ENCODE measurements around the gene STK11. TPM values are rescaled to one million over a fixed set of nuclear protein-coding genes. Genes with fewer than 3 reads are reported as not detected.

Gene STK11
- total RNA-seq, 2 donors from 2014 or later, result 62.0 to 64.7 TPM

DNA sequence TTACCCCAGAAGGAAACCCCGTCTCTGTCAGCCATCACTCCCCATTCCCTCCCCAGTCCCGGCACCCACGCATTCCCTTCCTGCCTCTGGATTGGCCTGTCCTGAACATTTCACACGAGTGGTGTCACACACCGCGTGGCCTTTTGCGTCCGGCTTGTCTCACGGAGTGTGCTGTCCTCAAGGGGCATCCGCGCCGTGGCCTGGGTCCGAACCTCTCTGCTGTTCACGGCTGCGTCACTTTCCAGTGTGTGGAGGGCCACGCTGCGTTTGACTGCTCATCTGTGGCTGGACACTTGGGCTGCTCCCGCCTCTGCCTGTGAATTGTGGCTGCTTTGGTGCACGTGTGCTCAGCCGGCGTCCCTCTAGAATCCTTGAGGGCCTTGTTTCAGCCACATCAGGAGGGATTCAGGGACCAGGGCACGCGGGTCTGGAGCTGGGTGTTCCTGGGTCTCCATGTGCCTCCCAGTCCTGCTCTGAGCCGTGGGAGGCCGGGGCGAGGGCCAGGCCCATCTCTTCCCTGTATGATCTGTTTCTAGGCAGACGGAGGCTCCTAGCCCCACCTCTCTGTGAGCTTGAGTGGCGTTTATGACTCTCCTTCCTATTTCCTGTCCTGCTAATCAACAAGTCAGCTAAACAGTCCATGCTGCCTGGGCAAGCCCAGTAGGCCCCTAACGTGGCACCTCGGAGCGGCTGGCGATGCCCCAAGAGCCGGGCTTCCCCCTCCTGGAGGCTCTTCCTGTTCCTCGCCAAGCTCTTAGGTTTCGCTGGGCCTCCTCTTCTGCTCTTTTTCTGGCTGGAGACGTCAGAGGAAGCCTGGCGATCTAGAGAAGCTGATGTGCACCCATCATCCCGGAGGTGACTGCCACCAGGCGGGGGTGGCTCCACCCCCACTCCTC, 8.1 kb downstream of the STK11 start:
- Histone ChIP-seq H3K4me1 (peaks cover 0 to 89% of the 10 kb centered on the region in 2 donors), H3K36me3 (no peaks in the 10 kb centered on the region), H3K4me3 (peak overlapping the region in 1 of 2 donors; percentile 23), H3K27me3 (no peaks in the 10 kb centered on the region), H3K9me3 (no peaks in the 10 kb centered on the region), H3K27ac (peak overlapping the region; percentile 91 to 95)
- DNase-seq (ENCODE audit: low spot score), result peak; percentile 74
- TF ChIP-seq, protein P1, sequence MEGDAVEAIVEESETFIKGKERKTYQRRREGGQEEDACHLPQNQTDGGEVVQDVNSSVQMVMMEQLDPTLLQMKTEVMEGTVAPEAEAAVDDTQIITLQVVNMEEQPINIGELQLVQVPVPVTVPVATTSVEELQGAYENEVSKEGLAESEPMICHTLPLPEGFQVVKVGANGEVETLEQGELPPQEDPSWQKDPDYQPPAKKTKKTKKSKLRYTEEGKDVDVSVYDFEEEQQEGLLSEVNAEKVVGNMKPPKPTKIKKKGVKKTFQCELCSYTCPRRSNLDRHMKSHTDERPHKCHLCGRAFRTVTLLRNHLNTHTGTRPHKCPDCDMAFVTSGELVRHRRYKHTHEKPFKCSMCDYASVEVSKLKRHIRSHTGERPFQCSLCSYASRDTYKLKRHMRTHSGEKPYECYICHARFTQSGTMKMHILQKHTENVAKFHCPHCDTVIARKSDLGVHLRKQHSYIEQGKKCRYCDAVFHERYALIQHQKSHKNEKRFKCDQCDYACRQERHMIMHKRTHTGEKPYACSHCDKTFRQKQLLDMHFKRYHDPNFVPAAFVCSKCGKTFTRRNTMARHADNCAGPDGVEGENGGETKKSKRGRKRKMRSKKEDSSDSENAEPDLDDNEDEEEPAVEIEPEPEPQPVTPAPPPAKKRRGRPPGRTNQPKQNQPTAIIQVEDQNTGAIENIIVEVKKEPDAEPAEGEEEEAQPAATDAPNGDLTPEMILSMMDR (IDR thresholded peaks at IDR 0.05), result no peak

DNA sequence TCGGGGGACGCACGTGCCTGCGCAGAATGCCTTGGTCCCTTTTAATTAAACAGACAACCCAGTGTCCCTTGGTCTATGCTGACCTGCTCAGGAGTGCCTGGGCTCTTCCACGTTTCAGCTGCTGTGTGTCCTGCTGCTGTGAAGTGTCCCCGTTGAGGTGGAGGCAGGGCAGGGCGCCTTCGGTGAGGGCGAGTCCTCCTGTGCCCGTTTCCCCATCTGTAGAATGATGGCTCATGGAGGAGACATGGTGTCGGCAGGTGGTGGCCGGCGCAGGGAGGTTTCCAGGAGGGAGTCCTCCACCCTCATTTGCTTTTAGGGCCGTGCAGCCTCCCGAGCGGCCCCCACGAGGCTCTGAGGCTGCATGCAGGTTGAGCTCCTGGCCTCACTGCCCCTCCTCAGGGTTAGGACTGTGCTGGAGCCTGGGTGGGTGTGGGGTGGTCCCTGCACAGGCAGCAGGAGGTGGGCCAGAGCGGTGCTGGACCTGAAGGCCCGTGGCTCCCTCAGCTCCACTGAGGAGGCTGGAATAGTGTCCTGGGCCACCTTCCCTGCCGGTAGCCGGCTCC, 8.8 kb downstream of the STK11 start:
- DNase-seq (ENCODE audit: low spot score), result no peak
- Histone ChIP-seq H3K4me3 (peak overlapping the region in 1 of 2 donors; percentile 23), H3K36me3 (no peaks in the 10 kb centered on the region), H3K4me1 (peaks cover 0 to 88% of the 10 kb centered on the region in 2 donors), H3K9me3 (no peaks in the 10 kb centered on the region), H3K27ac (peak overlapping the region; percentile 91 to 95), H3K27me3 (no peaks in the 10 kb centered on the region)
- TF ChIP-seq, protein P1 (IDR thresholded peaks at IDR 0.05), result no peak

DNA sequence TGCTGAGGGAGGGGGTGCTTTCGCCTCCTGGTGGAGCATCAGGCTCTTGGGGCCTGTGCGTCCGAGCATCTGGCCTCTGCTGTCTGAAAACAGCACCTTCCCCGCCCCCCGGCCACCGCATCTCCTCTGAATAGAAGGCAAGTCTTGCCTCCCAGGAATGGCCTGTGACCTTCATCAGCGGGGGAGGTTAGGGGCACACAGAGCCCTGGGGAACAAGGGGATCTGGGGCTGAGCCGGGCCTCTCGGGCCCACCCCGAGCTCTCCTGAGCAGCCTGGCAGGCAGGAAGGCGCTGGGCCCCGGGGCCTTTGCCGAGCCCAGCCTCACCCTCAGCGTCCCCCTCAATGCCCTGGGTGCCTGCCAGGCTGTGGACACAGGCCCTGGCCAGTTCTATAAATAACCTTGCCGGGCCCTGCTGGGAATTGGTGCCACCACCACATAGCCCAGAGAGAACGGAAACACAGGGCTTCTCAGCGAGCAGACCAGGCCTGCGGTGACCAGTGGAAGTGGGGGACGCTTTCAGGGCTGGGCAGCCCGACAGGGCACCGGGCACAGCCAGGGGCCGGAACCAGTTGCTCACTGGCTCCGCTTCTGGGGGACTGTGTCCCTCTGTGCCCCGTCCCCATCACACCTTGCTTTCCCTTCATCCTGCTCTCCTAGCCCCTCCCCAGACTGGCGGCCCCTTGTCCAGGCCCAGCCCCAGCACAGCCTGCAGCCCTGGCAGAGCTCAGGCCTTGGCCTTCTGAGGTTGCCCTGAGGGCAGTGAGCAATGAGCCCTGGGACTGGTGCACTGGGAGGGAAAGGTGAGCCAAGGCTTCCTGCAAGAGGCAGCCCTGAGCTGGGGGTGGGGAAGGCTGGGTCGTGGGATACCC, 9.5 kb downstream of the STK11 start:
- TF ChIP-seq, protein P1 (IDR thresholded peaks at IDR 0.05), result no peak
- Histone ChIP-seq H3K27me3 (no peaks in the 10 kb centered on the region), H3K4me1 (peaks cover 0 to 85% of the 10 kb centered on the region in 2 donors), H3K9me3 (no peaks in the 10 kb centered on the region), H3K4me3 (peak overlapping the region in 1 of 2 donors; percentile 23), H3K27ac (peak overlapping the region; percentile 91 to 95), H3K36me3 (no peaks in the 10 kb centered on the region)
- no peak for DNase-seq (ENCODE audit: low spot score)

DNA sequence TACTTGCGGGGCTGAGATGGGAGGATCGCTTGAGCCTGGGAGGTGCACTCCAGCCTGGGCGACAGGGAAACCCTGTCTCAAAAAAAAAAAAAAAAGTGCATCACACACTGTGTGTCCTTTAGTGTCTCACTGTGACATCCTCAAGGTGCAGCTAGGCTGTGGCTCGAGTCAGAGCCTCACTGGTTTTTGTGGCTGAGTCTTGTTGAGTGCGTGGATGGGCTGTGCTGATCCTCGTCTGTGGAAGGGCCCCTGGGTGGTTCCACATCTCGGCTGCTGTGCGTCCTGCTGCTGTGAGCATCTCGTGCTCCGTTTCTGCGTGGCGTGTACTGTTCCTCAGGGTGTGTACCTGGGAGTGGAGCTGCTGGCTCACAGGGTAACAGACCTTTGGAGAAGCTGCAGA, 11.2 kb downstream of the STK11 start:
- Histone ChIP-seq H3K36me3 (peaks cover 14% of the 10 kb centered on the region), H3K9me3 (no peaks in the 10 kb centered on the region), H3K4me1 (peaks cover 0 to 84% of the 10 kb centered on the region in 2 donors), H3K27me3 (no peaks in the 10 kb centered on the region), H3K27ac (peak overlapping the region; percentile 91 to 95), H3K4me3 (no peak overlapping the region)
- TF ChIP-seq, protein P1 (IDR thresholded peaks at IDR 0.05), result no peak
- DNase-seq (ENCODE audit: low spot score), result no peak

DNA sequence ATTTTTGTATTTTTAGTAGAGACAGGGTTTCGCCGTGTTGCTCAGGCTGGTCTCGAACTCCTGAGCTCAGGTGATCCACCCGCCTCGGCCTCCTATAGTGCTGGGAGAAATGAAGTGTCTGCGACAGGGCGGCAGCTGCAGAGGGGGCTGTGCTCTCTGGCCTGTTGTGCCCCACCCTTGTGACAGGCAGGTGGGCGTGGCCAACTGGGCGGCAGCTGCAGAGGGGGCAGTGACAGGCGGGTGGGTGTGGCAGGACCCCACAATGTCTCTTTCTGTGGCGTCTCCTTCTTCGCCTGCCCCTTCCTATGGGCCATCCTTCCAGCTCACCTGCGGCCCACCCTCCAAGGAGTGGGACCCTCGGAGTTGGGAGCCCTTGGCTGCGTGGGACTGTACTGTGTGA, 11.8 kb downstream of the STK11 start:
- Histone ChIP-seq H3K36me3 (peaks cover 14% of the 10 kb centered on the region), H3K27me3 (no peaks in the 10 kb centered on the region), H3K9me3 (no peaks in the 10 kb centered on the region), H3K27ac (peak overlapping the region; percentile 91 to 95), H3K4me3 (no peak overlapping the region), H3K4me1 (peaks cover 0 to 87% of the 10 kb centered on the region in 2 donors)
- TF ChIP-seq, protein P1 (IDR thresholded peaks at IDR 0.05), result no peak
- DNase-seq (ENCODE audit: low spot score), result no peak

Data from right atrium auricular region (tissue), 2 donors.